HUES48 (cell line): ENCODE measurements around the gene SEMA6D.
A peak's percentile ranks its signal among the peaks of the same experiment; 100 is the strongest.

Experiments
- H3K27ac ChIP-seq: one replicate; pipeline ENCODE4 v1.7.0; 2013; ENCODE audit warnings: low read depth, low read length, inconsistent platforms
- H3K27me3 ChIP-seq: 2 replicates; pipeline ENCODE4 v1.6.1; 2013; ENCODE audit warnings: mild to moderate bottlenecking, low read length; ENCODE audit not compliant: control insufficient read depth, insufficient read depth
- H3K36me3 ChIP-seq: 2 replicates; pipeline ENCODE4 v1.6.1; 2013; ENCODE audit warnings: low read length; ENCODE audit not compliant: control insufficient read depth, insufficient read depth
- H3K4me1 ChIP-seq: 2 replicates; pipeline ENCODE4 v1.6.1; 2013; ENCODE audit warnings: mild to moderate bottlenecking, low read length; ENCODE audit not compliant: control insufficient read depth, insufficient read depth
- H3K4me3 ChIP-seq: 2 replicates; pipeline ENCODE4 v1.5.1; 2013; ENCODE audit warnings: mild to moderate bottlenecking, low read depth, low read length
- H3K9ac ChIP-seq: 2 replicates; pipeline ENCODE4 v1.6.1; 2013; ENCODE audit warnings: mild to moderate bottlenecking, low read depth, low read length, moderate library complexity
- H3K9me3 ChIP-seq: 2 replicates; pipeline ENCODE4 v1.6.1; 2013; ENCODE audit warnings: low read length; ENCODE audit not compliant: control insufficient read depth, insufficient read depth

The SEMA6D gene

GRCh38 chr15:47716516-47716915 lies 789 bp upstream of the SEMA6D start:
- no peaks in the 10 kb centered on the region for H3K9me3 ChIP-seq
- peak overlapping the region; percentile 67 for H3K27ac ChIP-seq
- no peaks in the 10 kb centered on the region for H3K36me3 ChIP-seq
- peak overlapping the region; percentile 80 for H3K4me3 ChIP-seq
- H3K9ac ChIP-seq = no peak overlapping the region
- H3K4me1 ChIP-seq = peaks cover 34% of the 10 kb centered on the region
- peaks cover 44% of the 10 kb centered on the region for H3K27me3 ChIP-seq

- H3K36me3 ChIP-seq = no peaks in the 10 kb centered on the region
- no peak overlapping the region for H3K27ac ChIP-seq
- no peaks in the 10 kb centered on the region for H3K9me3 ChIP-seq
- no peak overlapping the region for H3K9ac ChIP-seq
- H3K4me1 ChIP-seq = peaks cover 38% of the 10 kb centered on the region
- peaks cover 52% of the 10 kb centered on the region for H3K27me3 ChIP-seq
- H3K4me3 ChIP-seq = peak overlapping the region; percentile 80
Measured at GRCh38 chr15:47718497-47719437, 1.5 kb downstream of the SEMA6D start.

GRCh38 chr15:47719730-47720129 lies 2.4 kb downstream of the SEMA6D start:
- H3K4me1 ChIP-seq = peaks cover 36% of the 10 kb centered on the region
- no peak overlapping the region for H3K27ac ChIP-seq
- peaks cover 54% of the 10 kb centered on the region for H3K27me3 ChIP-seq
- H3K9me3 ChIP-seq = no peaks in the 10 kb centered on the region
- no peaks in the 10 kb centered on the region for H3K36me3 ChIP-seq
- H3K4me3 ChIP-seq = peak overlapping the region; percentile 80; the same call in 1 of the 2 replicates
- H3K9ac ChIP-seq = no peak overlapping the region

GRCh38 chr15:47720555-47720954 lies 3.2 kb downstream of the SEMA6D start:
- H3K9me3 ChIP-seq = no peaks in the 10 kb centered on the region

GRCh38 chr15:47721676-47722075 lies 4.4 kb downstream of the SEMA6D start:
- Histone ChIP-seq H3K27me3 (peaks cover 39% of the 10 kb centered on the region), H3K36me3 (no peaks in the 10 kb centered on the region), H3K4me1 (peaks cover 18% of the 10 kb centered on the region), H3K9me3 (no peaks in the 10 kb centered on the region), H3K9ac (no peak overlapping the region), H3K27ac (no peak overlapping the region), H3K4me3 (no peak overlapping the region)

More at GRCh38 chr15:47720555-47720954, 3.2 kb downstream of the SEMA6D start:
- no peaks in the 10 kb centered on the region for H3K36me3 ChIP-seq
- H3K27me3 ChIP-seq = peaks cover 49% of the 10 kb centered on the region
- H3K9ac ChIP-seq = no peak overlapping the region
- no peak overlapping the region for H3K27ac ChIP-seq
- peak overlapping the region; percentile 23; the same call in 1 of the 2 replicates for H3K4me3 ChIP-seq
- peaks cover 29% of the 10 kb centered on the region for H3K4me1 ChIP-seq

- Histone ChIP-seq H3K27me3 (peaks cover 29% of the 10 kb centered on the region), H3K4me1 (peaks cover 18% of the 10 kb centered on the region)
Measured at GRCh38 chr15:47724346-47724745, 7.0 kb downstream of the SEMA6D start.

GRCh38 chr15:47725051-47725450 lies 7.7 kb downstream of the SEMA6D start:
- H3K36me3 ChIP-seq = no peaks in the 10 kb centered on the region

More at GRCh38 chr15:47724346-47724745, 7.0 kb downstream of the SEMA6D start:
- H3K36me3 ChIP-seq = no peaks in the 10 kb centered on the region
- H3K9me3 ChIP-seq = no peaks in the 10 kb centered on the region
- no peak overlapping the region for H3K4me3 ChIP-seq
- no peak overlapping the region for H3K27ac ChIP-seq
- no peak overlapping the region for H3K9ac ChIP-seq

GRCh38 chr15:47725906-47726305 lies 8.6 kb downstream of the SEMA6D start:
- H3K27me3 ChIP-seq = peaks cover 13% of the 10 kb centered on the region
- no peaks in the 10 kb centered on the region for H3K9me3 ChIP-seq
- H3K27ac ChIP-seq = no peak overlapping the region
- peaks cover 10% of the 10 kb centered on the region for H3K4me1 ChIP-seq
- no peak overlapping the region for H3K4me3 ChIP-seq
- H3K9ac ChIP-seq = no peak overlapping the region
- H3K36me3 ChIP-seq = no peaks in the 10 kb centered on the region

More at GRCh38 chr15:47725051-47725450, 7.7 kb downstream of the SEMA6D start:
- Histone ChIP-seq H3K4me3 (no peak overlapping the region), H3K9ac (no peak overlapping the region), H3K27me3 (peaks cover 22% of the 10 kb centered on the region), H3K27ac (no peak overlapping the region), H3K9me3 (no peaks in the 10 kb centered on the region), H3K4me1 (peaks cover 18% of the 10 kb centered on the region)

GRCh38 chr15:47726399-47726823 lies 9.1 kb downstream of the SEMA6D start:
- no peak overlapping the region for H3K9ac ChIP-seq
- H3K4me3 ChIP-seq = no peak overlapping the region
- H3K27ac ChIP-seq = no peak overlapping the region
- no peaks in the 10 kb centered on the region for H3K36me3 ChIP-seq
- H3K27me3 ChIP-seq = peaks cover 11% of the 10 kb centered on the region
- H3K4me1 ChIP-seq = peaks cover 5% of the 10 kb centered on the region; the same call in 1 of the 2 replicates
- H3K9me3 ChIP-seq = no peaks in the 10 kb centered on the region

- Histone ChIP-seq H3K36me3 (no peaks in the 10 kb centered on the region), H3K9me3 (no peaks in the 10 kb centered on the region)
Measured at GRCh38 chr15:47727137-47727536, 9.8 kb downstream of the SEMA6D start.

GRCh38 chr15:47727676-47728075 lies 10.4 kb downstream of the SEMA6D start:
- H3K9me3 ChIP-seq = no peaks in the 10 kb centered on the region
- H3K36me3 ChIP-seq = no peaks in the 10 kb centered on the region
- no peak overlapping the region for H3K27ac ChIP-seq
- no peaks in the 10 kb centered on the region for H3K4me1 ChIP-seq
- no peak overlapping the region for H3K4me3 ChIP-seq
- no peak overlapping the region for H3K9ac ChIP-seq
- peaks cover 2% of the 10 kb centered on the region; the same call in 1 of the 2 replicates for H3K27me3 ChIP-seq

More at GRCh38 chr15:47727137-47727536, 9.8 kb downstream of the SEMA6D start:
- H3K27ac ChIP-seq = no peak overlapping the region
- no peak overlapping the region for H3K9ac ChIP-seq
- peaks cover 3% of the 10 kb centered on the region; the same call in 1 of the 2 replicates for H3K27me3 ChIP-seq
- no peak overlapping the region for H3K4me3 ChIP-seq
- no peaks in the 10 kb centered on the region for H3K4me1 ChIP-seq
